H1 (cell line): ENCODE results near the gene OSBPL6. TPM values are rescaled to one million over a fixed set of nuclear protein-coding genes. Genes with fewer than 3 reads are reported as not detected.

Source experiments
- CTCF ChIA-PET: fragments of 300-600 bp; sonication (Branson Sonifier 250); formaldehyde crosslinking; loops from one replicate; lab custom pipeline; 2021; ENCODE audit not compliant: partially characterized antibody; lab: Charles Lee
- POLR2A ChIA-PET: fragments of 300-600 bp; sonication (Branson Sonifier 250); formaldehyde crosslinking; loops from one replicate; lab custom pipeline; 2021; ENCODE audit warnings: inconsistent platforms; ENCODE audit not compliant: partially characterized antibody; lab: Charles Lee
- DNase-seq, 2 experiments: peaks; one replicate each; pipeline versions ENCODE4 v3.0.0 to v3.0.0-alpha.2; 2010 to 2022; ENCODE audit warnings: low spot score in 2 of 2, low read depth in 1 of 2, mixed read lengths in 1 of 2
- FAIRE-seq: peaks from 2 replicates; lab custom pipeline; 2011; peaks lifted over from hg19 to GRCh38; lab: Jason Lieb, UNC
- H2AFZ ChIP-seq: 2 replicates; pipeline ENCODE4 v1.8.1; 2012; ENCODE audit warnings: low read length, inconsistent platforms
- H2AK5ac ChIP-seq: 2 replicates; pipeline ENCODE4 v1.6.1; 2013; ENCODE audit warnings: low read depth, low read length
- H2BK120ac ChIP-seq: replicated peaks from 2 replicates; pipeline ENCODE3; 2013; ENCODE audit warnings: low read depth, low read length, inconsistent platforms
- H2BK12ac ChIP-seq: 2 replicates; pipeline ENCODE4 v1.6.1; 2013; ENCODE audit warnings: low read depth, low read length
- H2BK15ac ChIP-seq: 2 replicates; pipeline ENCODE4 v1.6.1; 2013; ENCODE audit warnings: low read length
- H2BK20ac ChIP-seq: 2 replicates; pipeline ENCODE4 v1.6.1; 2013; ENCODE audit warnings: low read length
- H2BK5ac ChIP-seq: 2 replicates; pipeline ENCODE4 v1.6.1; 2013; ENCODE audit warnings: low read depth, low read length
- H3K14ac ChIP-seq: 2 replicates; pipeline ENCODE4 v1.6.1; 2013; ENCODE audit warnings: inconsistent platforms; ENCODE audit not compliant: insufficient read length
- H3K18ac ChIP-seq: 2 replicates; pipeline ENCODE4 v1.6.1; 2013; ENCODE audit warnings: low read length; ENCODE audit errors: extremely low read depth
- H3K23ac ChIP-seq: 2 replicates; pipeline ENCODE4 v1.6.1; 2013; ENCODE audit warnings: inconsistent platforms; ENCODE audit not compliant: insufficient read length
- H3K23me2 ChIP-seq: 2 replicates; pipeline ENCODE4 v1.6.1; 2013; ENCODE audit warnings: low read depth, low read length
- H3K27ac ChIP-seq: 2 replicates; pipeline ENCODE4 v1.6.1; 2011; ENCODE audit warnings: low read depth, low read length, inconsistent platforms
- H3K27me3 ChIP-seq, 4 experiments: replicated peaks in 1 of 4; 1 replicate in 1 of 4; 2 replicates in 3 of 4; pipeline versions ENCODE4 v1.6.1 to v1.8.1; 2011 to 2013; ENCODE audit warnings: low read length in 3 of 4, mild to moderate bottlenecking in 3 of 4, inconsistent platforms in 2 of 4, mixed read lengths in 2 of 4, moderate library complexity in 1 of 4; ENCODE audit not compliant: control insufficient read depth in 3 of 4, insufficient read depth in 3 of 4; ENCODE audit errors: extremely low read depth in 1 of 4
- H3K36me3 ChIP-seq, 4 experiments: 2 replicates each; pipeline versions ENCODE4 v1.6.1 to v1.8.1; 2011 to 2013; ENCODE audit warnings: mild to moderate bottlenecking in 4 of 4, low read length in 3 of 4, moderate library complexity in 2 of 4, control low read depth in 1 of 4, inconsistent platforms in 1 of 4; ENCODE audit not compliant: insufficient read depth in 4 of 4, control insufficient read depth in 2 of 4
- H3K4ac ChIP-seq: replicated peaks from 2 replicates; pipeline ENCODE3; 2013; ENCODE audit warnings: low read length, low read depth, mixed read lengths, inconsistent platforms; ENCODE audit not compliant: insufficient read length
- H3K4me1 ChIP-seq, 4 experiments: replicated peaks in 1 of 4; 1 replicate in 1 of 4; 2 replicates in 3 of 4; pipeline versions ENCODE4 v1.6.1 to v1.8.1; 2011 to 2013; ENCODE audit warnings: low read length in 3 of 4, inconsistent platforms in 2 of 4, mixed read lengths in 1 of 4; ENCODE audit not compliant: insufficient read depth in 4 of 4, control insufficient read depth in 3 of 4
- H3K4me2 ChIP-seq, 2 experiments: 2 replicates each; pipeline versions ENCODE4 v1.6.1 to v1.8.1; 2011 to 2013; ENCODE audit warnings: low read depth in 2 of 2, low read length in 2 of 2, control low read depth in 1 of 2, inconsistent platforms in 1 of 2, mild to moderate bottlenecking in 1 of 2; ENCODE audit not compliant: insufficient read depth in 1 of 2
- H3K4me3 ChIP-seq, 4 experiments: fragments of 200-600, 300-600 bp in 1 of 4; sonication (generic), shearing (Covaris generic), sonication (Bioruptor Twin) in 1 of 4; 2 replicates each; pipeline versions ENCODE4 v1.5.1 to v1.8.1; 2011 to 2016; ENCODE audit warnings: low read length in 4 of 4, low read depth in 3 of 4, control low read depth in 2 of 4, inconsistent platforms in 2 of 4, mild to moderate bottlenecking in 2 of 4, mixed read lengths in 1 of 4, moderate library complexity in 1 of 4; ENCODE audit not compliant: insufficient read depth in 2 of 4; ENCODE audit errors: extremely low read depth in 1 of 4
- H3K56ac ChIP-seq: replicated peaks from 2 replicates; pipeline ENCODE3; 2013; ENCODE audit warnings: low read depth, mild to moderate bottlenecking, mixed read lengths, low read length, inconsistent platforms; ENCODE audit not compliant: insufficient read length
- H3K79me1 ChIP-seq: 2 replicates; pipeline ENCODE4 v1.6.1; 2013; ENCODE audit warnings: low read depth, low read length, control low read depth
- H3K79me2 ChIP-seq, 2 experiments: 2 replicates each; pipeline versions ENCODE4 v1.6.1 to v1.8.1; 2012 to 2013; ENCODE audit warnings: low read length in 2 of 2, mild to moderate bottlenecking in 2 of 2, inconsistent platforms in 1 of 2; ENCODE audit not compliant: insufficient read depth in 2 of 2, control insufficient read depth in 1 of 2
- H3K9ac ChIP-seq, 4 experiments: replicated peaks in 1 of 4; 1 replicate in 1 of 4; 2 replicates in 3 of 4; pipeline versions ENCODE4 v1.6.1 to v1.8.1; 2011 to 2013; ENCODE audit warnings: low read depth in 3 of 4, low read length in 3 of 4, control low read depth in 2 of 4, mild to moderate bottlenecking in 2 of 4, moderate library complexity in 2 of 4, inconsistent platforms in 1 of 4; ENCODE audit errors: extremely low read depth in 1 of 4
- H3K9me3 ChIP-seq, 2 experiments: 2 replicates each; pipeline versions ENCODE4 v1.6.1 to v1.8.1; 2012 to 2013; ENCODE audit warnings: mild to moderate bottlenecking in 2 of 2, moderate library complexity in 2 of 2, control low read depth in 1 of 2, inconsistent platforms in 1 of 2, low read depth in 1 of 2, low read length in 1 of 2, mixed read lengths in 1 of 2; ENCODE audit not compliant: insufficient read depth in 2 of 2
- H4K20me1 ChIP-seq, 2 experiments: replicated peaks in 1 of 2; 2 replicates each; pipeline versions ENCODE3 to v1.8.1; 2011 to 2013; ENCODE audit warnings: inconsistent platforms in 2 of 2, low read length in 2 of 2, mild to moderate bottlenecking in 1 of 2; ENCODE audit not compliant: insufficient read depth in 2 of 2, control insufficient read depth in 1 of 2
- H4K5ac ChIP-seq: 2 replicates; pipeline ENCODE4 v1.6.1; 2013; ENCODE audit warnings: low read length, low read depth, mixed read lengths, inconsistent platforms; ENCODE audit not compliant: insufficient read length
- H4K8ac ChIP-seq: 2 replicates; pipeline ENCODE4 v1.8.0; 2013; ENCODE audit warnings: mild to moderate bottlenecking, moderate library complexity, low read length, inconsistent platforms; ENCODE audit not compliant: insufficient read depth; ENCODE audit errors: extremely low read depth
- H4K91ac ChIP-seq: replicated peaks from 2 replicates; pipeline ENCODE3; 2013; ENCODE audit warnings: low read length, mixed read lengths, inconsistent platforms; ENCODE audit not compliant: insufficient read length
- ATF2 ChIP-seq: IDR thresholded peaks from 2 replicates; pipeline ENCODE4 v1.6.1; 2012; ENCODE audit warnings: low read length, inconsistent platforms
- ATF3 ChIP-seq: IDR thresholded peaks from 2 replicates; pipeline ENCODE4 v1.6.1; 2011; ENCODE audit warnings: low read depth, mild to moderate bottlenecking, low read length; ENCODE audit not compliant: insufficient read depth
- BRCA1 ChIP-seq: IDR thresholded peaks from 2 replicates; pipeline ENCODE4 v1.6.1; 2012; ENCODE audit warnings: low read depth, low read length, improper control_type of control experiment
- EZH2 ChIP-seq: fragments of 200-600 bp; sonication (generic); IDR thresholded peaks from 2 replicates; pipeline ENCODE4 v1.7.1; 2012; ENCODE audit warnings: low read depth, mild to moderate bottlenecking, moderate library complexity, low read length, inconsistent platforms; ENCODE audit not compliant: severe bottlenecking
- FOSL1 ChIP-seq: IDR thresholded peaks from 2 replicates; pipeline ENCODE4 v1.6.1; 2011; ENCODE audit warnings: mild to moderate bottlenecking, low read depth, low read length, moderate library complexity; ENCODE audit not compliant: insufficient read depth
- KDM5A ChIP-seq: fragments of 200-600 bp; IDR thresholded peaks from 2 replicates; pipeline ENCODE4 v1.7.1; 2012; ENCODE audit warnings: mild to moderate bottlenecking, low read length, inconsistent platforms, mixed read lengths
- MAFK ChIP-seq: IDR thresholded peaks from 2 replicates; pipeline ENCODE4 v1.6.1; 2012; ENCODE audit warnings: low read depth, mild to moderate bottlenecking, improper control_type of control experiment, low read length
- RBBP5 ChIP-seq: IDR thresholded peaks from 2 replicates; pipeline ENCODE4 v1.7.1; 2012; ENCODE audit warnings: low read depth, mild to moderate bottlenecking, inconsistent platforms, low read length, moderate library complexity, borderline replicate concordance
- RNF2 ChIP-seq: fragments of 200-900, 300-1000 bp; sonication (generic); IDR thresholded peaks from 2 replicates; pipeline ENCODE4 v1.7.1; 2016; ENCODE audit warnings: borderline replicate concordance, low read depth, mild to moderate bottlenecking, antibody characterized with exemption, low read length; ENCODE audit not compliant: poor library complexity, severe bottlenecking; ENCODE audit errors: missing control alignments
- SP1 ChIP-seq: IDR thresholded peaks from 2 replicates; pipeline ENCODE4 v1.6.1; 2011; ENCODE audit warnings: low read depth, low read length
- SP2 ChIP-seq: IDR thresholded peaks from 2 replicates; pipeline ENCODE4 v1.6.1; 2012; ENCODE audit warnings: mild to moderate bottlenecking, low read length, inconsistent platforms
- TBP ChIP-seq: IDR thresholded peaks from 2 replicates; pipeline ENCODE4 v1.6.1; 2011; ENCODE audit warnings: low read depth, low read length, improper control_type of control experiment
- polyA plus RNA-seq, 7 experiments: library from polyadenylated mRNA; depleted of rRNA in 3 of 7; stranded (reverse) in 5 of 7; unstranded in 2 of 7; fragments of >200 nt in 5 of 7; fragments of 200-250 nt in 2 of 7; gene quantifications; 1 replicate in 5 of 7; 2 replicates in 1 of 7; 4 replicates in 1 of 7; pipeline versions ENCODE4 v1.2.1 to v1.2.3, GENCODE V29; 2011 to 2013; ENCODE audit warnings: missing spikeins in 2 of 7, mixed read lengths in 2 of 7
- total RNA-seq: library from RNA; stranded (reverse); fragmentation: NEBNext Ultra II Directional; extraction: Animal tissue kit (Norgen Biotek cat#: 25700); gene quantifications from 2 replicates; pipeline ENCODE4 v1.2.1, GENCODE V29; 2021

OSBPL6 gene
- total and polyA plus RNA-seq, 2 of the 8 experiments (the other 6 are each of a cell fraction or from before 2014, with no cell fraction given) = 1.7 to 5.6 TPM

GRCh38 chr2:178429336-178429735 lies 235.0 kb downstream of the OSBPL6 start:
- Histone ChIP-seq H3K4me2 (no peak overlapping the region), H4K8ac (no peak overlapping the region), H3K18ac (no peak overlapping the region), H2AK5ac (no peak overlapping the region), H3K14ac (no peak overlapping the region), H4K20me1 (peaks cover 0 to 2% of the 10 kb centered on the region in 2 experiments), H4K5ac (no peak overlapping the region), H2BK120ac (no peak overlapping the region), H3K27ac (no peak overlapping the region), H3K4ac (no peak overlapping the region), H2BK15ac (no peak overlapping the region), H2BK20ac (no peak overlapping the region), H3K79me2 (no peaks in the 10 kb centered on the region), H3K36me3 (peaks cover 2 to 57% (median 19%) of the 10 kb centered on the region in 4 experiments; a peak in 7 of 8 replicates), H3K23me2 (no peaks in the 10 kb centered on the region), H3K79me1 (no peaks in the 10 kb centered on the region), H3K4me3 (no peak overlapping the region), H3K56ac (no peak overlapping the region), H3K9me3 (no peaks in the 10 kb centered on the region), H3K23ac (no peak overlapping the region), H4K91ac (no peak overlapping the region), H3K27me3 (no peaks in the 10 kb centered on the region), H2BK5ac (no peak overlapping the region), H2BK12ac (no peak overlapping the region), H3K4me1 (no peaks in the 10 kb centered on the region), H3K9ac (no peak overlapping the region), H2AFZ (no peak overlapping the region)
- FAIRE-seq = no peak
- DNase-seq = no peak
- ChIA-PET POLR2A (interaction anchor here (1.0 to 2.7 kb wide), 6 partner anchors 11 to 23 kb away, joined by 3 to 10 read pairs (median 8); partner anchors contain the start of genes PJVK and PRKRA), CTCF (interaction anchor here (1.4 to 1.9 kb wide), 3 partner anchors 11 to 34 kb away, joined by 3 to 6 read pairs (median 4); no protein-coding TSS in a partner anchor)
- no peak for TF ChIP-seq SP2
- TF ChIP-seq RNF2 = no peak
- TF ChIP-seq EZH2 = no peak
- no peak for TF ChIP-seq KDM5A
- TF ChIP-seq BRCA1 = no peak
- no peak for TF ChIP-seq SP1
- TF ChIP-seq MAFK = no peak
- TF ChIP-seq ATF3 = no peak
- no peak for TF ChIP-seq TBP
- TF ChIP-seq ATF2 = no peak
- TF ChIP-seq FOSL1 = no peak
- no peak for TF ChIP-seq RBBP5
